Measurements from ENCODE around the gene SCYGR1. TPM values are rescaled to one million over a fixed set of nuclear protein-coding genes. Genes with fewer than 3 reads are reported as not detected.

Gene SCYGR1
- total RNA-seq, 1 experiment from 2014 or later = not detected

DNA sequence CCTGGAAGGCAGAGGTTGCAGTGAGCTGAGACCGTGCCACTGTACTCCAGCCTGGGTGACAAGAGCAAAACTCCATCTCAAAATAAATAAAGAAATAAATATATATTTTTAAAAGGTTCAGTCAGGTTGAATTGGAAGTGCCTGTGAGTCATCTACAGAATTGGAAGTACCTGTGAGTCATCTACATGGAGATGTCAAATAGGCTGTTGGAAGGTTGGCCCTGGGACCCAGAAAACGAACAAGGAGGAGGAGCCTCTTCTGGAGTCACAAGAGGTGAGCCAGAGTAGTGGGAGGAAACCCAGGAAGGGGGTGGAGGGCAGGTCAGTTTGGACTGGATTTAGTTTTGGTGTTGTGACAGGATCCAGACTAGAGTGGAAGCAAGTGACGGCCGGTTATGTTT, 15.2 kb upstream of the SCYGR1 start:
- H3K4me1 ChIP-seq = peaks cover 8% of the 10 kb centered on the region
- CTCF ChIA-PET = no interaction called here
- POLR2A ChIA-PET = no interaction called here
- no peaks in the 10 kb centered on the region for H3K9me3 ChIP-seq
- Mint-ChIP-seq H3K27ac (ENCODE audit: unreplicated experiment) (no peak overlapping the region), H3K4me3 (ENCODE audit: unreplicated experiment) (no peak overlapping the region), H3K36me3 (ENCODE audit: insufficient read depth, unreplicated experiment) (peaks cover 6% of the 10 kb centered on the region), H3K27me3 (ENCODE audit: insufficient read depth, unreplicated experiment) (no peaks in the 10 kb centered on the region), H3K9me3 (ENCODE audit: unreplicated experiment) (no peaks in the 10 kb centered on the region), H3K4me1 (ENCODE audit: low read depth, unreplicated experiment) (peaks cover 42% of the 10 kb centered on the region)
- TF ChIP-seq, protein P1, sequence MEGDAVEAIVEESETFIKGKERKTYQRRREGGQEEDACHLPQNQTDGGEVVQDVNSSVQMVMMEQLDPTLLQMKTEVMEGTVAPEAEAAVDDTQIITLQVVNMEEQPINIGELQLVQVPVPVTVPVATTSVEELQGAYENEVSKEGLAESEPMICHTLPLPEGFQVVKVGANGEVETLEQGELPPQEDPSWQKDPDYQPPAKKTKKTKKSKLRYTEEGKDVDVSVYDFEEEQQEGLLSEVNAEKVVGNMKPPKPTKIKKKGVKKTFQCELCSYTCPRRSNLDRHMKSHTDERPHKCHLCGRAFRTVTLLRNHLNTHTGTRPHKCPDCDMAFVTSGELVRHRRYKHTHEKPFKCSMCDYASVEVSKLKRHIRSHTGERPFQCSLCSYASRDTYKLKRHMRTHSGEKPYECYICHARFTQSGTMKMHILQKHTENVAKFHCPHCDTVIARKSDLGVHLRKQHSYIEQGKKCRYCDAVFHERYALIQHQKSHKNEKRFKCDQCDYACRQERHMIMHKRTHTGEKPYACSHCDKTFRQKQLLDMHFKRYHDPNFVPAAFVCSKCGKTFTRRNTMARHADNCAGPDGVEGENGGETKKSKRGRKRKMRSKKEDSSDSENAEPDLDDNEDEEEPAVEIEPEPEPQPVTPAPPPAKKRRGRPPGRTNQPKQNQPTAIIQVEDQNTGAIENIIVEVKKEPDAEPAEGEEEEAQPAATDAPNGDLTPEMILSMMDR (IDR thresholded peaks at IDR 0.05; ENCODE audit: insufficient read depth in 1 of 2, low read depth in 1 of 2, low read length in 1 of 2, severe bottlenecking in 1 of 2, unreplicated experiment in 1 of 2) = no peak
- DNase-seq = no peak
- H3K4me3 ChIP-seq (ENCODE audit: low read depth, low read length) = no peak overlapping the region
- no TSS peak for BruUV-seq (replicated peaks)
- intact Hi-C loops (cut with micrococcal nuclease; ENCODE audit: unreplicated experiment) = no loop called here
- H3K36me3 ChIP-seq (ENCODE audit: control insufficient read depth, insufficient read depth, low read length) = no peaks in the 10 kb centered on the region
- no peaks in the 10 kb centered on the region for H3K27me3 ChIP-seq (replicated peaks; ENCODE audit: control insufficient read depth, insufficient read depth, low read length)

- H3K9me3 Mint-ChIP-seq (ENCODE audit: unreplicated experiment) = no peaks in the 10 kb centered on the region
- POLR2A ChIA-PET = no interaction called here
- no peak overlapping the region for H3K4me3 ChIP-seq (ENCODE audit: low read depth, low read length)
- no peaks in the 10 kb centered on the region for H3K27me3 Mint-ChIP-seq (ENCODE audit: insufficient read depth, unreplicated experiment)
- H3K4me1 ChIP-seq = peaks cover 8% of the 10 kb centered on the region
- CTCF ChIA-PET = no interaction called here
- no peaks in the 10 kb centered on the region for H3K27me3 ChIP-seq (replicated peaks; ENCODE audit: control insufficient read depth, insufficient read depth, low read length)
- peaks cover 6% of the 10 kb centered on the region for H3K36me3 Mint-ChIP-seq (ENCODE audit: insufficient read depth, unreplicated experiment)
- H3K4me3 Mint-ChIP-seq (ENCODE audit: unreplicated experiment) = no peak overlapping the region
- H3K4me1 Mint-ChIP-seq (ENCODE audit: low read depth, unreplicated experiment) = peaks cover 41% of the 10 kb centered on the region
- BruUV-seq (replicated peaks) = no TSS peak
- H3K9me3 ChIP-seq = no peaks in the 10 kb centered on the region
- no peak for DNase-seq
- TF ChIP-seq, protein P1 (IDR thresholded peaks at IDR 0.05; ENCODE audit: insufficient read depth in 1 of 2, low read depth in 1 of 2, low read length in 1 of 2, severe bottlenecking in 1 of 2, unreplicated experiment in 1 of 2) = no peak
- intact Hi-C loops (cut with micrococcal nuclease; ENCODE audit: unreplicated experiment) = no loop called here
- no peak overlapping the region for H3K27ac Mint-ChIP-seq (ENCODE audit: unreplicated experiment)
- no peaks in the 10 kb centered on the region for H3K36me3 ChIP-seq (ENCODE audit: control insufficient read depth, insufficient read depth, low read length)
These were observed 14.6 kb upstream of the SCYGR1 start for GRCh38 chr2:227402321-227402720.

DNA sequence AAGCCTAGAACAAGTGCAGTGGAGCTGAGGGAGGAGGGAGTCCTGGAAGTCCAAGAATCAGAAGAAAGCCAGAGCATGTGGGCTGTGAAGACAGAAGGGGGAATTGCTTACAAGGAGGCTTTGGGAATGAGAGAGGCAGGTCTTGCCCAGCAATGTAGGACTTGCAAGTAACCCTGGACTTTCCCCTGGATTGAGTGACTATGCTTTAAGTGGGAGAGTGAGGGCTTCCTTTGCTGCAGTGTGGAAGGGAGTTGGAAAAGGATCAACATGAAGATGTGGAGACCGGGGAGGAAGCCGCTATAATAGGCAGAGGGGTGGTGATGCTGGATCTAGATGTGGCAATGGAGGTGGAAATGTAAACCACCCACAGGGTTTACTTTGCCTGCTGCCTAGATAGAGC, 13.8 kb upstream of the SCYGR1 start:
- Mint-ChIP-seq H3K27me3 (ENCODE audit: insufficient read depth, unreplicated experiment) (no peaks in the 10 kb centered on the region), H3K27ac (ENCODE audit: unreplicated experiment) (no peak overlapping the region), H3K36me3 (ENCODE audit: insufficient read depth, unreplicated experiment) (peaks cover 6% of the 10 kb centered on the region), H3K9me3 (ENCODE audit: unreplicated experiment) (no peaks in the 10 kb centered on the region), H3K4me1 (ENCODE audit: low read depth, unreplicated experiment) (peaks cover 34% of the 10 kb centered on the region), H3K4me3 (ENCODE audit: unreplicated experiment) (no peak overlapping the region)
- DNase-seq = no peak
- H3K4me1 ChIP-seq = peaks cover 4% of the 10 kb centered on the region
- no TSS peak for BruUV-seq (replicated peaks)
- POLR2A ChIA-PET = no interaction called here
- H3K4me3 ChIP-seq (ENCODE audit: low read depth, low read length) = no peak overlapping the region
- intact Hi-C loops (cut with micrococcal nuclease; ENCODE audit: unreplicated experiment) = no loop called here
- no peaks in the 10 kb centered on the region for H3K9me3 ChIP-seq
- TF ChIP-seq, protein P1 (IDR thresholded peaks at IDR 0.05; ENCODE audit: insufficient read depth in 1 of 2, low read depth in 1 of 2, low read length in 1 of 2, severe bottlenecking in 1 of 2, unreplicated experiment in 1 of 2) = no peak
- H3K36me3 ChIP-seq (ENCODE audit: control insufficient read depth, insufficient read depth, low read length) = no peaks in the 10 kb centered on the region
- no peaks in the 10 kb centered on the region for H3K27me3 ChIP-seq (replicated peaks; ENCODE audit: control insufficient read depth, insufficient read depth, low read length)
- CTCF ChIA-PET = no interaction called here
